ENCODE results near the gene OSER1. TPM values are rescaled to one million over a fixed set of nuclear protein-coding genes. Genes with fewer than 3 reads are reported as not detected.

Gene OSER1
- total RNA-seq, 1 experiment from 2014 or later, result 19.6 TPM

DNA sequence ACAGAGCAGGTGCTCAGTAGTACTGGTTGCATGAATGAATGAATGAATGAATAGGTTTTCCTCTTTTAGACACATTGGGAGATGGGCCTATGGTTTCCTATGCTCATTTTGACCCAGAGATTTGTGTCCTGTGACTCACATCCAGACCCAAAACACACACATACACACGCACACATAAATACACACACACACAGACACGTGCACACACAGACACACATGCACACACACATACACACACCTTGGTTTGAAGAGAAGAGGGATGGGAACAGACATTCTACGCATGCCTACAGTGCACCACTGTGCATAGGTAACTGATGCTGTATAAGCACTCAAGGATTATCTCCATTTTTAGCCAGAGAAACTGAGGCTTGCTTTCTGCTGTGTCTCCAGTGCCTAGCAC, 27.7 kb downstream of the OSER1 start:
- H2AFZ ChIP-seq (ENCODE audit: low read length), result no peak overlapping the region
- no peak overlapping the region for H3K4me3 ChIP-seq (ENCODE audit: low read length)
- no peak overlapping the region for H3K4me2 ChIP-seq (ENCODE audit: low read depth, low read length, poor library complexity, severe bottlenecking)
- H4K20me1 ChIP-seq (ENCODE audit: insufficient read depth, low read depth, low read length), result no peaks in the 10 kb centered on the region
- H3K36me3 ChIP-seq (ENCODE audit: insufficient read depth, low read length), result no peaks in the 10 kb centered on the region
- no peaks in the 10 kb centered on the region for H3K79me2 ChIP-seq (ENCODE audit: low read length)
- H3K27me3 ChIP-seq (ENCODE audit: low read length), result peaks cover 2% of the 10 kb centered on the region; the same call in 1 of the 2 replicates
- no peak for DNase-seq
- no peaks in the 10 kb centered on the region for H3K4me1 ChIP-seq (ENCODE audit: low read length)
- H3K27ac ChIP-seq (ENCODE audit: low read length), result no peak overlapping the region
- H3K9me3 ChIP-seq (ENCODE audit: low read length), result no peaks in the 10 kb centered on the region
- H3K9ac ChIP-seq (ENCODE audit: low read length), result no peak overlapping the region
- H3K9me2 ChIP-seq (replicated peaks; ENCODE audit: insufficient read depth, low read length), result no peaks in the 10 kb centered on the region

GRCh38 chr20:44182135-44182765, 28.3 kb downstream of the OSER1 start:
- Histone ChIP-seq H3K79me2 (ENCODE audit: low read length) (no peaks in the 10 kb centered on the region), H3K27me3 (ENCODE audit: low read length) (peaks cover 2% of the 10 kb centered on the region; the same call in 1 of the 2 replicates)

GRCh38 chr20:44181611-44182010, 29.0 kb downstream of the OSER1 start:
- Histone ChIP-seq H3K4me2 (ENCODE audit: low read depth, low read length, poor library complexity, severe bottlenecking) (no peak overlapping the region), H3K9me3 (ENCODE audit: low read length) (no peaks in the 10 kb centered on the region), H3K27me3 (ENCODE audit: low read length) (peaks cover 2% of the 10 kb centered on the region; the same call in 1 of the 2 replicates), H3K9ac (ENCODE audit: low read length) (no peak overlapping the region), H3K36me3 (ENCODE audit: insufficient read depth, low read length) (no peaks in the 10 kb centered on the region), H3K4me3 (ENCODE audit: low read length) (no peak overlapping the region), H4K20me1 (ENCODE audit: insufficient read depth, low read depth, low read length) (no peaks in the 10 kb centered on the region), H3K27ac (ENCODE audit: low read length) (no peak overlapping the region), H2AFZ (ENCODE audit: low read length) (no peak overlapping the region), H3K9me2 (replicated peaks; ENCODE audit: insufficient read depth, low read length) (no peaks in the 10 kb centered on the region), H3K4me1 (ENCODE audit: low read length) (no peaks in the 10 kb centered on the region), H3K79me2 (ENCODE audit: low read length) (no peaks in the 10 kb centered on the region)
- no peak for DNase-seq

More at GRCh38 chr20:44182135-44182765, 28.3 kb downstream of the OSER1 start:
- no peaks in the 10 kb centered on the region for H3K9me3 ChIP-seq (ENCODE audit: low read length)
- no peak for DNase-seq
- H3K27ac ChIP-seq (ENCODE audit: low read length), result no peak overlapping the region
- no peaks in the 10 kb centered on the region for H4K20me1 ChIP-seq (ENCODE audit: insufficient read depth, low read depth, low read length)
- no peak overlapping the region for H3K4me3 ChIP-seq (ENCODE audit: low read length)
- H3K9me2 ChIP-seq (replicated peaks; ENCODE audit: insufficient read depth, low read length), result no peaks in the 10 kb centered on the region
- H3K9ac ChIP-seq (ENCODE audit: low read length), result no peak overlapping the region
- no peak overlapping the region for H3K4me2 ChIP-seq (ENCODE audit: low read depth, low read length, poor library complexity, severe bottlenecking)
- no peaks in the 10 kb centered on the region for H3K4me1 ChIP-seq (ENCODE audit: low read length)
- no peaks in the 10 kb centered on the region for H3K36me3 ChIP-seq (ENCODE audit: insufficient read depth, low read length)
- H2AFZ ChIP-seq (ENCODE audit: low read length), result no peak overlapping the region

GRCh38 chr20:44180814-44181213, 29.8 kb downstream of the OSER1 start:
- Histone ChIP-seq H4K20me1 (ENCODE audit: insufficient read depth, low read depth, low read length) (no peaks in the 10 kb centered on the region), H2AFZ (ENCODE audit: low read length) (no peak overlapping the region), H3K4me2 (ENCODE audit: low read depth, low read length, poor library complexity, severe bottlenecking) (no peak overlapping the region), H3K4me3 (ENCODE audit: low read length) (no peak overlapping the region), H3K9ac (ENCODE audit: low read length) (no peak overlapping the region), H3K9me2 (replicated peaks; ENCODE audit: insufficient read depth, low read length) (no peaks in the 10 kb centered on the region), H3K27me3 (ENCODE audit: low read length) (peaks cover 2% of the 10 kb centered on the region; the same call in 1 of the 2 replicates), H3K79me2 (ENCODE audit: low read length) (no peaks in the 10 kb centered on the region), H3K9me3 (ENCODE audit: low read length) (no peaks in the 10 kb centered on the region), H3K36me3 (ENCODE audit: insufficient read depth, low read length) (no peaks in the 10 kb centered on the region), H3K27ac (ENCODE audit: low read length) (no peak overlapping the region), H3K4me1 (ENCODE audit: low read length) (no peaks in the 10 kb centered on the region)
- DNase-seq, result no peak

DNA sequence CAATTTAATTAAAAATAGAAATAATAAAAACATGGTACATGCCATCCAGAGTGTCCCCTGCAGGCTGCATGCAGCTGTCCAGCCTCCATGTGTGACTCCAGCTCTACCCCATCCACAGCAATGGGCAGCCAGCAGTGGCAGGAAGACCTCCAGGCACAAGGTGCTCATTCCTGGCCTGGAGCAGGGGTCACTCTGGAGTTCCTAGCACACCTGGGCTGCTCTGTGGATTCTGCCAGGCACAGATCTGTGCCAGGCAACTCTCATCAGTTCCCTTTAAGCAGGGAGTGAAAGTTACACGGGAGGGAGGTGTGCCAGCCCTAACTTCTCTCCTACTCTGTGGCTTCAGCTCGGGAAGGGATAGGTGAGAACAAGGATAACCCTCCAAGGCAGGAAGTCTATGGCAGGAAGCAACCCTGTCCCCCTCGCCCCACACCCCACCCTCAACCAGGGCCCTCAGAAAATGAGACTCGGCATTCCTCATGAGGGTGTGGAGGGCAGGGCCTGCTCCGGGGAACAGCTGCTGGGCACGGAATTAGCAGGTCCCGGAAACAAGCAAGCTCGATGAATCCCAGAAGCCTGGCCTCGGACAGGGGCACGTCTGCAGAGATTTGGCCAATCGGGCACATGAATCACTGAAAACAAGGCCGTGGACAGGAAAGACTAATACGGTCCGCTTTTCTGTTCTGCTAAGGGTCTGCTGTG, 33.6 kb downstream of the OSER1 start:
- no peak overlapping the region for H3K4me3 ChIP-seq (ENCODE audit: low read length)
- no peaks in the 10 kb centered on the region for H3K9me3 ChIP-seq (ENCODE audit: low read length)
- no peak overlapping the region for H3K4me2 ChIP-seq (ENCODE audit: low read depth, low read length, poor library complexity, severe bottlenecking)
- no peaks in the 10 kb centered on the region for H3K79me2 ChIP-seq (ENCODE audit: low read length)
- DNase-seq, result no peak
- H3K27me3 ChIP-seq (ENCODE audit: low read length), result peaks cover 2% of the 10 kb centered on the region; the same call in 1 of the 2 replicates
- H3K9ac ChIP-seq (ENCODE audit: low read length), result no peak overlapping the region
- no peak overlapping the region for H3K27ac ChIP-seq (ENCODE audit: low read length)
- no peaks in the 10 kb centered on the region for H3K36me3 ChIP-seq (ENCODE audit: insufficient read depth, low read length)
- H4K20me1 ChIP-seq (ENCODE audit: insufficient read depth, low read depth, low read length), result no peaks in the 10 kb centered on the region
- no peaks in the 10 kb centered on the region for H3K4me1 ChIP-seq (ENCODE audit: low read length)
- no peak overlapping the region for H2AFZ ChIP-seq (ENCODE audit: low read length)
- no peaks in the 10 kb centered on the region for H3K9me2 ChIP-seq (replicated peaks; ENCODE audit: insufficient read depth, low read length)

DNA sequence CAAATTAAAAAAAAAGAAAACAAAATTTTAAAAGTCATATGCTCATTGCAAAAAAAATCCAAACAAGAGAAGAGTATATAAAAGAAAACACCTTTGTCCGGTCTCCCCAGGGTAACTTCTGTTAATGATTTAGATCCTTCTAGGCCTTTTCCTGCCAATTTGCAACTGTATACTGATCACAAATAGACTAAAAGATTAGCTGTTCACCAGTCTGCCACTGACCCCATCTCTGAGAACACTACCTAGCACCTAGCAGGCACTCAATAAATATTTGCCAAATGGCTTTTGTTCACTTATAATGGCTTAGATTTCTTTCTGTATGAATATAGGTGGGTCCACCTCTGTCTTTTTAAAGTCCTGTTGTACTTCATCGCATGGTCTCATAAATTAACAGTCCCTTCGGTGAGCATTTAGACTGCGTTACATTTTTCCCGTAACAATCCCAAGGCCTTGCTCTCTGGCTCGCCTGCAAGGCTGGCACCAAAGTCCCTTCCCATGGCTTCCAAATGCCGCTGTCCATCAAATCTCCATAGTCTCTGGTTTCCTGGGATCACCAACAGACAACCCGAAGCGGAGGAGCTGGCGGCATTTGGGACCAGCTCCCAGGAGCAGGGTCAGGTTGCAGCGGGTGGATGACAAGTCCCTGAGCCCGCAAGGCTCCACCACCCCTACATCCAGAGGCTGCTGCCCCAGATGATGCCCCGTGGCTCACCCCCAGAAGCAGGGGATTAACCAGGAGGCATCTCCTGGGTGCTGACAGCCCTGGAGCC, 35.4 kb downstream of the OSER1 start:
- peaks cover 2% of the 10 kb centered on the region; the same call in 1 of the 2 replicates for H3K27me3 ChIP-seq (ENCODE audit: low read length)
- H3K9me3 ChIP-seq (ENCODE audit: low read length), result no peaks in the 10 kb centered on the region
- no peak for DNase-seq
- H3K27ac ChIP-seq (ENCODE audit: low read length), result no peak overlapping the region
- H3K9ac ChIP-seq (ENCODE audit: low read length), result no peak overlapping the region
- no peaks in the 10 kb centered on the region for H3K36me3 ChIP-seq (ENCODE audit: insufficient read depth, low read length)
- no peaks in the 10 kb centered on the region for H3K4me1 ChIP-seq (ENCODE audit: low read length)
- no peaks in the 10 kb centered on the region for H3K9me2 ChIP-seq (replicated peaks; ENCODE audit: insufficient read depth, low read length)
- H3K4me2 ChIP-seq (ENCODE audit: low read depth, low read length, poor library complexity, severe bottlenecking), result no peak overlapping the region
- H3K79me2 ChIP-seq (ENCODE audit: low read length), result no peaks in the 10 kb centered on the region
- no peaks in the 10 kb centered on the region for H4K20me1 ChIP-seq (ENCODE audit: insufficient read depth, low read depth, low read length)
- no peak overlapping the region for H3K4me3 ChIP-seq (ENCODE audit: low read length)
- H2AFZ ChIP-seq (ENCODE audit: low read length), result no peak overlapping the region

DNA sequence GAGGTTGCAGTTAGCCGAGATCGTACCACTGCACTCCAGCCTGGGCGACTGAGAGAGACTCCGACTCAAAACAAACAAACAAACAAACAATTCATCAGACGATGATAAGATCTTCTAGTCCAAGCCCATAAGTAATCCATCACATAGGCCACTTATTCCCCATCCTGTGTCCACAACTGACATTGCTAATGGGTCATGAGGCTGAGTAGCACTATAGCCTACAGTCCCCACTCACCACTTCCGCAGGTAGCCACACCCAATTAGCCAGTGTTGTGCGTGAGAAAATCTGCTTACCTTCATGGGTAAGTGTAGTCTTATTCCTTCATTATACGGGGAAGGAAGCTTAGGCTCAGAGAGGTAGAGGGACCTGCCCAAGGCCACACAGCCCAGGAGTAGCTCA, 36.7 kb downstream of the OSER1 start:
- H3K4me2 ChIP-seq (ENCODE audit: low read depth, low read length, poor library complexity, severe bottlenecking), result no peak overlapping the region
- H3K9me2 ChIP-seq (replicated peaks; ENCODE audit: insufficient read depth, low read length), result no peaks in the 10 kb centered on the region
- no peak overlapping the region for H2AFZ ChIP-seq (ENCODE audit: low read length)
- H3K79me2 ChIP-seq (ENCODE audit: low read length), result no peaks in the 10 kb centered on the region
- H3K9ac ChIP-seq (ENCODE audit: low read length), result no peak overlapping the region
- no peak overlapping the region for H3K27ac ChIP-seq (ENCODE audit: low read length)
- H3K9me3 ChIP-seq (ENCODE audit: low read length), result no peaks in the 10 kb centered on the region
- peaks cover 1% of the 10 kb centered on the region; the same call in 1 of the 2 replicates for H3K27me3 ChIP-seq (ENCODE audit: low read length)
- H3K4me3 ChIP-seq (ENCODE audit: low read length), result no peak overlapping the region
- H3K4me1 ChIP-seq (ENCODE audit: low read length), result no peaks in the 10 kb centered on the region
- H3K36me3 ChIP-seq (ENCODE audit: insufficient read depth, low read length), result no peaks in the 10 kb centered on the region
- no peak for DNase-seq
- H4K20me1 ChIP-seq (ENCODE audit: insufficient read depth, low read depth, low read length), result no peaks in the 10 kb centered on the region

DNA sequence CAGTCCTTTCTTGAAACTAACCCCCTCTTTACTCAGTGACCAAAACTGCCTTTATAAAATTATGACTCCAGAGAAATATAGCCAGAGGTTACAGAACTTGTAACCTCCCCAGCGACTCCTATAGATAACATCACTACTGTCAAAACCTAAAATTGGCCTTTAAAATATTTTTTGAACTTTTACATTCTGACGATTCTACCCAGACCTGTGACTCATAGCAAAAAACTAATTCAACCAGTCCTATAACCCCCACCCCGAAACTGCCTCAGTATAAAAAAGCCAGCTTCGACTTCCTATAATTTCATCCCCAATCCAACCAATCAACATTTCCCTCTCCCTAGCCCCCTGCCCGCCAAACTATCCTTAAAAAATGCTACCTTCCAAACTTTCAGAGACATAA, 37.5 kb downstream of the OSER1 start:
- H3K9me3 ChIP-seq (ENCODE audit: low read length), result no peaks in the 10 kb centered on the region
- no peaks in the 10 kb centered on the region for H4K20me1 ChIP-seq (ENCODE audit: insufficient read depth, low read depth, low read length)
- H3K27me3 ChIP-seq (ENCODE audit: low read length), result no peaks in the 10 kb centered on the region
- no peaks in the 10 kb centered on the region for H3K36me3 ChIP-seq (ENCODE audit: insufficient read depth, low read length)
- H3K4me3 ChIP-seq (ENCODE audit: low read length), result no peak overlapping the region
- no peak overlapping the region for H3K27ac ChIP-seq (ENCODE audit: low read length)
- no peak overlapping the region for H3K9ac ChIP-seq (ENCODE audit: low read length)
- DNase-seq, result no peak
- H3K4me2 ChIP-seq (ENCODE audit: low read depth, low read length, poor library complexity, severe bottlenecking), result no peak overlapping the region
- no peaks in the 10 kb centered on the region for H3K79me2 ChIP-seq (ENCODE audit: low read length)
- H2AFZ ChIP-seq (ENCODE audit: low read length), result no peak overlapping the region
- H3K9me2 ChIP-seq (replicated peaks; ENCODE audit: insufficient read depth, low read length), result no peaks in the 10 kb centered on the region
- no peaks in the 10 kb centered on the region for H3K4me1 ChIP-seq (ENCODE audit: low read length)

Measured in Karpas-422 (cell line).